ENCODE results near the gene EIF6.

DNA sequence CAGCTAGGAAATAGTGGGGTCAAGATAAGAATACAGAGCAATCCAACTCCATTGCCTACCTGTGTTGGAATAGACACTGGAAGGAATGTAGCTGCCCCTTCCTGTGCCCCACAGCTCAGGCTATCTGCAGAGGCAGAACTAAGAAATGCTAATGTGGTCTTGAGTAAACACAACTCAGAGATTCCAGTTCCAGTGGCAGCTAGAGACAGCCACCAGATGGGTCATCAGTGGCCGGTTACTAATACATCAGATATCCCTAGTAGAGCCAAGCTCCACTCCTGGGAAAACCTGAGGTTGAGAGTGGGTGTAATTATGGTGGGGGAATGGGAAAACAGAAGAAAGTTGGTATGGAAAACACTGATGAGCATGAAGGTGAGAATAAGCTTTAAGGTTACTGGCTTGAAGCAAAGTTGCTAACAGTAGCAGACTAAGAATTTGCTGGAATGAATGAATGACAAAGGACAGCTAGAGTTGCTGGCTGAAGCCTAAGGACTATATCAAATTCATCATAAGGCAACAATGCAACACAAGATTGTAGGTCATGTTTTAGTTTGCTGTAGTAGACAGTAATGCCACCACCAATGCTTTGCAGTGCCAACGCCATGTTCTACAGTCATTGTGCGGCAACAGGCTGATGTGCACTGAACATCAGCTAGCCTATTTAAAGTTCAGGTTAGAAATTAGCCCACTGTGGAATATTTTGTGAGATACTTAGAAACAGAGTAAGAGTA is 36.0 kb upstream of the EIF6 start:
- TF ChIP-seq EP300 (IDR thresholded peaks at IDR 0.05) (no peak), CTCF (IDR thresholded peaks at IDR 0.05) (no peak), POLR2A (IDR thresholded peaks at IDR 0.05) (no peak)
